ENCODE data around the gene KRTAP12-3.

The KRTAP12-3 gene

GRCh38 chr21:44670642-44671432 is 13.1 kb downstream of the KRTAP12-3 start:
- H3K27ac ChIP-seq = no peak overlapping the region
- TF ChIP-seq, protein P1, sequence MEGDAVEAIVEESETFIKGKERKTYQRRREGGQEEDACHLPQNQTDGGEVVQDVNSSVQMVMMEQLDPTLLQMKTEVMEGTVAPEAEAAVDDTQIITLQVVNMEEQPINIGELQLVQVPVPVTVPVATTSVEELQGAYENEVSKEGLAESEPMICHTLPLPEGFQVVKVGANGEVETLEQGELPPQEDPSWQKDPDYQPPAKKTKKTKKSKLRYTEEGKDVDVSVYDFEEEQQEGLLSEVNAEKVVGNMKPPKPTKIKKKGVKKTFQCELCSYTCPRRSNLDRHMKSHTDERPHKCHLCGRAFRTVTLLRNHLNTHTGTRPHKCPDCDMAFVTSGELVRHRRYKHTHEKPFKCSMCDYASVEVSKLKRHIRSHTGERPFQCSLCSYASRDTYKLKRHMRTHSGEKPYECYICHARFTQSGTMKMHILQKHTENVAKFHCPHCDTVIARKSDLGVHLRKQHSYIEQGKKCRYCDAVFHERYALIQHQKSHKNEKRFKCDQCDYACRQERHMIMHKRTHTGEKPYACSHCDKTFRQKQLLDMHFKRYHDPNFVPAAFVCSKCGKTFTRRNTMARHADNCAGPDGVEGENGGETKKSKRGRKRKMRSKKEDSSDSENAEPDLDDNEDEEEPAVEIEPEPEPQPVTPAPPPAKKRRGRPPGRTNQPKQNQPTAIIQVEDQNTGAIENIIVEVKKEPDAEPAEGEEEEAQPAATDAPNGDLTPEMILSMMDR (conservative IDR thresholded peaks at IDR 0.05) = no peak

DNA sequence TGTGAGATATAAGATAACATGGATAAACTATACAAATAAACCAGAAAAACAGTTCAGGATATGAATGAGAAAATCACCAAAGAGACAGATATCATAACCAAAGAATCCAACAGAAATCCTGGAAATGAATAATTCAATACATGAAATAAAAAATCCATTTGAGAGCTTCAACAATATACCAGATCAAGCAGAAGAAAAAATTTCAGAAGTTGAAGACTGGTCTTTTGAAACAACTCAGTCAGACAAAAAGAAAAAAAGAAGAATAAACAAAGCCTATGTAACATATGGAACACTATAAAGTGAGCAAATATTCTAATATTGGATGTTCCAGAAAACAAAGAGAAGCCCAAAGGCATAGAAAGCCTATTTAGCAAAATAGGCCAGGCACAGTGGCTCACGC is 14.2 kb downstream of the KRTAP12-3 start:
- TF ChIP-seq, protein P1 (conservative IDR thresholded peaks at IDR 0.05) = no peak
- no peak overlapping the region for H3K27ac ChIP-seq

DNA sequence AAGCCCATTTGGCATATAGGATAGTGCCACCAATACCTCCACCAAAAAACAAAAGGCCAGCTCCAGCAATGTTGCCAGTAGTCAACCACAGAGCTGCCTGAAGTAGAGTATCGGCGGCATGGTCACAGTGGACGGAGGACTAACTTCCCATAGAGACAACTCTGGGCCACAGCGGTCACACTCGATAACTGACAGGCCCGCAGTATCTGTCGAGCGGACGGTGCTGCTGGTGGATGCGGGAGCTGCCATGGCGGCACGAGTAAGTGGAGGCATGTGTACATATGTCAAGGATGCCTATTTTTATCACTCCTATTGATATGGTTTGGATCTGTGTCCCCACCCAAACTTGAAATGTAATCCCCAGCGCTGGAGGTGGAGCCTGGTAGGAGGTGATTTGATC is 20.1 kb downstream of the KRTAP12-3 start:
- TF ChIP-seq, protein P1 (conservative IDR thresholded peaks at IDR 0.05) = no peak

GRCh38 chr21:44681152-44681551 is 23.4 kb downstream of the KRTAP12-3 start:
- TF ChIP-seq, protein P1 (conservative IDR thresholded peaks at IDR 0.05) = no peak

More for the DNA sequence above, 20.1 kb downstream of the KRTAP12-3 start:
- no peak overlapping the region for H3K27ac ChIP-seq

GRCh38 chr21:44681861-44682579 is 24.3 kb downstream of the KRTAP12-3 start, which contains the start of gene KRTAP12-1:
Gene KRTAP12-1, minus strand, starts transcription at chr21:44682163. Its CDS starts 40 bp downstream, at chr21:44682123.
- no peak within 1 kb of the TSS for H3K27ac ChIP-seq
- TF ChIP-seq, protein P1 (conservative IDR thresholded peaks at IDR 0.05) = no peak

More at GRCh38 chr21:44681152-44681551, 23.4 kb downstream of the KRTAP12-3 start:
- H3K27ac ChIP-seq = no peak overlapping the region

GRCh38 chr21:44682580-44683151 is 24.9 kb downstream of the KRTAP12-3 start:
- TF ChIP-seq, protein P1 (conservative IDR thresholded peaks at IDR 0.05) = no peak
- H3K27ac ChIP-seq = no peak overlapping the region

- H3K27ac ChIP-seq = no peak overlapping the region
- TF ChIP-seq, protein P1 (conservative IDR thresholded peaks at IDR 0.05) = no peak
Measured at GRCh38 chr21:44684077-44684476, 26.3 kb downstream of the KRTAP12-3 start.
